DND-41 (cell line): ENCODE results near the gene ABCB9.

Experiments used
- CTCF ChIP-seq: IDR thresholded peaks from 2 replicates; pipeline ENCODE4 v1.5.1; 2012; ENCODE audit warnings: borderline replicate concordance, low read length, moderate library complexity, mild to moderate bottlenecking; ENCODE audit not compliant: poor library complexity, severe bottlenecking; ENCODE audit errors: extremely low read depth
- EZH2 ChIP-seq: IDR thresholded peaks from 3 replicates; pipeline ENCODE4 v1.6.1; 2012; ENCODE audit warnings: borderline replicate concordance, low read depth, mild to moderate bottlenecking, moderate library complexity, low read length, inconsistent platforms; ENCODE audit not compliant: severe bottlenecking

GRCh38 chr12:122975790-122976647 is 9.8 kb upstream of the ABCB9 start:
- TF ChIP-seq EZH2 (no peak), CTCF (no peak)
